Choroid plexus epithelial cell (primary cell): ENCODE results near the gene PSMB7.

Experiments
- DNase-seq: peaks from one replicate; pipeline ENCODE4 v3.0.0-alpha.2; 2010; ENCODE audit warnings: low read depth
- H3K4me3 ChIP-seq: 2 replicates; pipeline ENCODE4 v1.5.1; 2011; ENCODE audit warnings: low read depth, mild to moderate bottlenecking, control low read depth, low read length, moderate library complexity
- CTCF ChIP-seq: conservative IDR thresholded peaks from 2 replicates; pipeline ENCODE4 v1.5.1; 2011; ENCODE audit warnings: low read depth, mild to moderate bottlenecking, control low read depth, inconsistent platforms, low read length, moderate library complexity

The PSMB7 gene

GRCh38 chr9:124341455-124342170 is 73.6 kb downstream of the PSMB7 start:
- no peak for TF ChIP-seq CTCF
- no peak for DNase-seq

DNA sequence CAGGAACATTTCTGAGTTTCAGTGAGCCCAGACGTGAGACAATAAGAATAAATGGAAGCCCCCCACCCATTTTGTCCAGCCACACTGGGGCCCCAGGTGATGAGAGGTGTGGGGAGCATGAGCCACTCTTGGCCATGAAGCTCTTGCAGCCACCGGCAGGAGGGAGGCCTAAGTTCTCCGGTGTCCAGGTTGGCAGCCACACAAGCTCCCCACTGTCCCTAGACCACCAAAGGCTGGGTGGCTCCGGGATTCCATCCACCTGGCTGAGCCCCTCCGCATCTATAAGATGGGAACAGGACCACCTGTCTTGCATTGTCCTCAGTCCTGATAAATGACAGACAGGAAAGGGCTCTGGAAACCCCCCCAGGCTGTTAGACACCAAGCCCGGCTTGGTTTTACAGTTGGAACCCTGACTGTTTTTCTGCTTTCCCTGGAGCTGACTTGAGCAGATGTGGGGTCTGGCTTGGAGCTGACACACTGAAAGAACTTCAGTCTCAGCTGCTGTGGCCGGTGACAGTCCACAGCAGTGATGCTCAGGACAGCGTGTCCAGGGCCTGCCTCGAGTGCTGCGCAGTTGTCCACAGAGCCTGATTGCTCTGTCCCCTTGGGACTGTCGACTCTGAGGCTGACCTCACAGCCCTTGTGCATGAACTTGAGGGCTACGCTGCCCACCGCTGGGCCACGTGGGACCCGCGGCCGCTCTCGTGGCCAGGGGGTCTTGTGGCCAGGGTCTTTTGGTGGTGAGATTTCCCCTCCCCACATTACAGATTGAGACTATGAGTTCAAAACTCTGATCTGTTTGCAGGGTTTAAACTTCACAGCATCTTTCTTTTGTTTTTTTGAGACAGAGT is 74.8 kb downstream of the PSMB7 start:
- no peak for TF ChIP-seq CTCF
- no peak overlapping the region for H3K4me3 ChIP-seq
- DNase-seq, result no peak

More at GRCh38 chr9:124341455-124342170, 73.6 kb downstream of the PSMB7 start:
- H3K4me3 ChIP-seq, result no peak overlapping the region

- DNase-seq, result no peak
- H3K4me3 ChIP-seq, result no peak overlapping the region
- TF ChIP-seq CTCF, result no peak
These were observed 75.6 kb downstream of the PSMB7 start for GRCh38 chr9:124339603-124340146.

DNA sequence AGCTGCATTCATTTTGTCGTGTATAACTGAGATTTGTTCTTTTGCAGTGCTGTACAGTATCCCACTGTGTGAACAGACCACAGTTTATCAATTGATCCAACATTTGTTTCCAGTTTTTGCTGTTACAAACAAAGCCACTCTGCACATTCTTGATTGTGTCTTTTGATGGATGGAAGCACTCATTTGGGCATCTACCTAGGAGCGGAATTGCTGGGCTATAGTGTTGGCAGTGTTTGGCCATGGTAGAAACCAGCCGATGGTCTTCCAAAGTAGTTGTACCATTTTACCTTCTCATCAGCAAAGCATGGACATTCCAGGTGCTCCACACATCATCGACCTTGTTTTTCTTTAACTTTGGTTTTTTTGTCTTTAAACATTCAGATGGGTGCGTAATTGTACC is 77.7 kb downstream of the PSMB7 start:
- TF ChIP-seq CTCF, result no peak
- H3K4me3 ChIP-seq, result no peak overlapping the region
- DNase-seq, result no peak

DNA sequence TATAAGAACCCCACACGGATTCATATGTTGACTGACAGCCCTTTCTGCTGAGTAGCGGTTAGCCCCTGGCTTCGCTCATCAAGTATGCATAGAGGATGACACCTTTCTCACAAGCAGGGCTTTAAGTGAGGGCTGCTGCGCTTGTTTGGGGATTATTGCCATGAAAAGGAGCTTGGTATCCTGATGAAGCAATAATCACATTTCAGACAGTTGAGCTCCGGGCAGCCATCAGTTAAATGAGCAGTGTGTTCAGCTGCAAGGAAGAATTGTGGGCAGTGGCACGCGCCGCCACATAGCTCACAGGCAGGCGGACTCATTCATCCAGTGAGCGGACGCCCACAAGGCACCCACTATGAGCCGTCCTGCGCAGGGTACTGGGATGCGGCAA is 79.9 kb downstream of the PSMB7 start:
- TF ChIP-seq CTCF, result no peak
- no peak overlapping the region for H3K4me3 ChIP-seq
- DNase-seq, result no peak

DNA sequence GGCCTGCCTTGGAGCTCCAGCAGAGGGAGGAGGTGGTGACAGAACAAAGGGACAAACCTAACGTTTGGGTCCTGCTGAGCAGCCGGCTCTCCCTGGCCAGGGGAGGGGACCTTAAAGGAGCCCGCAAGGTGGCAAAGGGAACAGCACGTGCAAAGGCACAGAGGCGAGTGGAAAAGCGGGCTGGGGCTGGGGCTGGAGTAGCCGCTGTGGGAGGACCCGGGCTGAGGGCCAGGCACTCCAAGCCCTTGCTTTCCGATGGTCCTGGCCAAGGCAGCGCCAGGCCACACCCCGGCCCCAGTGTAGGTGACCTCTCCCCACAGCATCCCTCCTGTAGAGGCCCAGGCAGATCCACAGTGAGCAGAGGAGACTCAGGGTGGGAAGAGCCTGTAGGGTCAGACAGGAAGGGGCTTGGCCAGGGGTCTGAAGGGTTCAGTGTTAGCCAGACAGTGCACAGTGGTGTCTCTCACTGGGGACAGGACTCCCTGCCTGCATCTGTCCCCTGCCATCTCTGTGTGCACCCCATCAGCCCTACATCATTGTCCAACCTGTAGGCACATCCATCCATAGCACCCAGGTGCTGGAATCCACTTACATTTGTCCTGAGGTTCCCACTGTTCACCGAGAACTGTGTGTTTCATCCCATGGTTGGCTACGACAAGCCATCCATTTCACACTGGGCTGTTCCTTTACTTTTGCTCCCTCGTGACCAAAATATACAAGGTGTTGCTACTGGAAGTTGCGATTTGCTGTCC is 80.5 kb downstream of the PSMB7 start:
- DNase-seq, result no peak
- no peak for TF ChIP-seq CTCF
- H3K4me3 ChIP-seq, result no peak overlapping the region
